ENCODE data around the gene TMEM74B.
A peak's percentile ranks its signal among the peaks of the same experiment; 100 is the strongest.

TMEM74B gene

GRCh38 chr20:1204576-1204975, 19.8 kb upstream of the TMEM74B start:
- DNase-seq: no peak

GRCh38 chr20:1204113-1204512, 19.3 kb upstream of the TMEM74B start:
- no peak for DNase-seq

- DNase-seq: no peak
Measured at GRCh38 chr20:1203630-1204029, 18.8 kb upstream of the TMEM74B start.

GRCh38 chr20:1202762-1203504, 18.2 kb upstream of the TMEM74B start, which contains the start of gene C20orf202:
Gene C20orf202 (plus strand): TSS chr20:1203454. CDS start chr20:1203586, 132 bp downstream.
- no peak for DNase-seq

GRCh38 chr20:1199964-1200363, 15.2 kb upstream of the TMEM74B start:
- DNase-seq: no peak

GRCh38 chr20:1199212-1199873, 14.6 kb upstream of the TMEM74B start:
- DNase-seq: no peak

GRCh38 chr20:1198751-1199150, 14.0 kb upstream of the TMEM74B start:
- no peak for DNase-seq

- DNase-seq: no peak
Measured at GRCh38 chr20:1197801-1198200, 13.0 kb upstream of the TMEM74B start.

- no peak for DNase-seq
Measured at GRCh38 chr20:1196634-1197033, 11.9 kb upstream of the TMEM74B start.

- DNase-seq: no peak
Measured at GRCh38 chr20:1195226-1195625, 10.4 kb upstream of the TMEM74B start.

GRCh38 chr20:1191299-1191698, 6.5 kb upstream of the TMEM74B start:
- DNase-seq: no peak

GRCh38 chr20:1190847-1191246, 6.1 kb upstream of the TMEM74B start:
- no peak for DNase-seq

GRCh38 chr20:1189827-1190226, 5.0 kb upstream of the TMEM74B start:
- DNase-seq: no peak

GRCh38 chr20:1188347-1188746, 3.6 kb upstream of the TMEM74B start:
- DNase-seq: no peak

- DNase-seq: no peak
Measured at GRCh38 chr20:1187605-1188171, 2.9 kb upstream of the TMEM74B start.

GRCh38 chr20:1186367-1186991, 1.7 kb upstream of the TMEM74B start:
- no peak for DNase-seq

- peak; percentile 73 for DNase-seq
Measured at GRCh38 chr20:1185790-1186334, 1.1 kb upstream of the TMEM74B start.

- peak; percentile 65 for DNase-seq
Measured at GRCh38 chr20:1185316-1185741, 548 bp upstream of the TMEM74B start.

- DNase-seq: peak; percentile 39
Measured at GRCh38 chr20:1184260-1184637, 532 bp downstream of the TMEM74B start.

GRCh38 chr20:1183153-1183552, 1.6 kb downstream of the TMEM74B start:
- no peak for DNase-seq

GRCh38 chr20:1182106-1182505, 2.7 kb downstream of the TMEM74B start:
- no peak for DNase-seq

GRCh38 chr20:1180949-1181348, 3.8 kb downstream of the TMEM74B start:
- no peak for DNase-seq

GRCh38 chr20:1178623-1179022, 6.2 kb downstream of the TMEM74B start:
- DNase-seq: no peak

All from NCI-H146 (cell line).